H9 (cell line): ENCODE measurements around the gene FOLR2. TPM values are rescaled to one million over a fixed set of nuclear protein-coding genes. Genes with fewer than 3 reads are reported as not detected.
"Not testable (repeated sequence)": the region's sequence is repeated elsewhere in the genome, so short reads cannot be mapped to it uniquely, and the experiment has no call there.

Experiments
- DNase-seq: peaks from one replicate; pipeline ENCODE4 v3.0.0-alpha.2; 2017
- H2AFZ ChIP-seq: one replicate; pipeline ENCODE4 v1.6.1; 2013; ENCODE audit warnings: mild to moderate bottlenecking, low read length, control low read depth, moderate library complexity
- H2AK5ac ChIP-seq: 2 replicates; pipeline ENCODE4 v1.6.1; 2013; ENCODE audit warnings: low read length, control low read depth, mixed read lengths; ENCODE audit not compliant: insufficient read length
- H2BK120ac ChIP-seq: one replicate; pipeline ENCODE4 v1.6.1; 2013; ENCODE audit warnings: low read depth, mild to moderate bottlenecking, low read length, control low read depth, inconsistent platforms; ENCODE audit not compliant: poor library complexity, severe bottlenecking
- H2BK12ac ChIP-seq: 2 replicates; pipeline ENCODE4 v1.6.1; 2013; ENCODE audit warnings: low read length, control low read depth, mixed read lengths, low read depth; ENCODE audit not compliant: insufficient read length
- H2BK15ac ChIP-seq: 2 replicates; pipeline ENCODE4 v1.6.1; 2013; ENCODE audit warnings: low read depth, low read length, control low read depth
- H2BK20ac ChIP-seq: one replicate; pipeline ENCODE4 v1.6.1; 2013; ENCODE audit warnings: low read depth, mild to moderate bottlenecking, low read length, control low read depth, inconsistent platforms; ENCODE audit not compliant: poor library complexity, severe bottlenecking
- H2BK5ac ChIP-seq: 2 replicates; pipeline ENCODE4 v1.6.1; 2013; ENCODE audit warnings: low read length, control low read depth, mixed read lengths; ENCODE audit not compliant: insufficient read length
- H3K14ac ChIP-seq: 2 replicates; pipeline ENCODE4 v1.6.1; 2013; ENCODE audit warnings: low read length, control low read depth; ENCODE audit not compliant: insufficient read depth
- H3K18ac ChIP-seq: 2 replicates; pipeline ENCODE4 v1.6.1; 2013; ENCODE audit warnings: low read depth, mild to moderate bottlenecking, mixed read lengths, low read length, control low read depth; ENCODE audit not compliant: insufficient read length
- H3K23ac ChIP-seq: 2 replicates; pipeline ENCODE4 v1.6.1; 2013; ENCODE audit warnings: low read length, control low read depth, mixed read lengths, low read depth; ENCODE audit not compliant: insufficient read length
- H3K23me2 ChIP-seq: 2 replicates; pipeline ENCODE4 v1.6.1; 2013; ENCODE audit warnings: low read depth, mild to moderate bottlenecking, mixed read lengths, low read length, control low read depth; ENCODE audit not compliant: insufficient read length, poor library complexity, severe bottlenecking
- H3K27ac ChIP-seq: 2 replicates; pipeline ENCODE4 v1.5.1; 2013; ENCODE audit warnings: low read length, control low read depth, mixed read lengths, low read depth; ENCODE audit not compliant: insufficient read length
- H3K27me3 ChIP-seq: 2 replicates; pipeline ENCODE4 v1.6.1; 2013; ENCODE audit warnings: low read length, control low read depth, inconsistent platforms; ENCODE audit not compliant: insufficient read depth
- H3K4ac ChIP-seq: 2 replicates; pipeline ENCODE4 v1.6.1; 2013; ENCODE audit warnings: low read depth, mild to moderate bottlenecking, control low read depth, inconsistent platforms, low read length, moderate library complexity
- H3K4me1 ChIP-seq: 2 replicates; pipeline ENCODE4 v1.6.1; 2013; ENCODE audit warnings: low read length, control low read depth, inconsistent platforms; ENCODE audit not compliant: insufficient read depth
- H3K4me2 ChIP-seq: 2 replicates; pipeline ENCODE4 v1.6.1; 2013; ENCODE audit warnings: low read length, control low read depth, mixed read lengths; ENCODE audit not compliant: insufficient read length, insufficient read depth
- H3K56ac ChIP-seq: 2 replicates; pipeline ENCODE4 v1.6.1; 2013; ENCODE audit warnings: low read depth, mild to moderate bottlenecking, mixed read lengths, low read length, control low read depth; ENCODE audit not compliant: insufficient read length
- H3K79me1 ChIP-seq: 2 replicates; pipeline ENCODE4 v1.6.1; 2013; ENCODE audit warnings: low read depth, mild to moderate bottlenecking, moderate library complexity, low read length, control low read depth, inconsistent platforms; ENCODE audit not compliant: insufficient read depth, poor library complexity, severe bottlenecking
- H3K79me2 ChIP-seq: 2 replicates; pipeline ENCODE4 v1.6.1; 2013; ENCODE audit warnings: low read length, control low read depth, inconsistent platforms; ENCODE audit not compliant: insufficient read depth
- H3K9ac ChIP-seq: 2 replicates; pipeline ENCODE4 v1.6.1; 2013; ENCODE audit warnings: low read length, control low read depth, mixed read lengths; ENCODE audit not compliant: insufficient read length; ENCODE audit errors: extremely low read depth
- H3K9me3 ChIP-seq: one replicate; pipeline ENCODE4 v1.6.1; 2013; ENCODE audit warnings: low read depth, low read length, inconsistent platforms; ENCODE audit not compliant: control insufficient read depth
- H3T11ph ChIP-seq: one replicate; pipeline ENCODE4 v1.6.1; 2013; ENCODE audit warnings: mild to moderate bottlenecking, low read length, control low read depth, inconsistent platforms
- H4K20me1 ChIP-seq: one replicate; pipeline ENCODE4 v1.6.1; 2013; ENCODE audit not compliant: control insufficient read depth, insufficient read length, insufficient read depth
- H4K5ac ChIP-seq: 2 replicates; pipeline ENCODE4 v1.6.1; 2013; ENCODE audit warnings: low read depth, mild to moderate bottlenecking, mixed read lengths, low read length, control low read depth; ENCODE audit not compliant: insufficient read length
- H4K8ac ChIP-seq: replicated peaks from 2 replicates; pipeline ENCODE4 v1.6.1; 2013; ENCODE audit warnings: low read length, control low read depth, mixed read lengths, low read depth; ENCODE audit not compliant: insufficient read length
- H4K91ac ChIP-seq: 2 replicates; pipeline ENCODE4 v1.6.1; 2013; ENCODE audit warnings: low read depth, mild to moderate bottlenecking, moderate library complexity, mixed read lengths, low read length, control low read depth; ENCODE audit not compliant: insufficient read length
- H3K27ac Mint-ChIP-seq, 3 experiments: 2 replicates in 2 of 3; 3 replicates in 1 of 3; pipeline ENCODE4 v1.8.0; 2020 to 2021; ENCODE audit warnings: mixed read lengths in 3 of 3, mild to moderate bottlenecking in 1 of 3, moderate library complexity in 1 of 3
- H3K27me3 Mint-ChIP-seq: 2 replicates; pipeline ENCODE4 v1.8.0; 2021; ENCODE audit warnings: low read depth, mild to moderate bottlenecking, moderate library complexity, mixed read lengths
- H3K36me3 Mint-ChIP-seq, 3 experiments: 2 replicates in 2 of 3; 3 replicates in 1 of 3; pipeline ENCODE4 v1.8.0; 2020 to 2021; ENCODE audit warnings: low read depth in 3 of 3, mixed read lengths in 3 of 3; ENCODE audit not compliant: insufficient read depth in 1 of 3
- H3K4me1 Mint-ChIP-seq, 2 experiments: 2 replicates each; pipeline ENCODE4 v1.8.0; 2020; ENCODE audit warnings: mixed read lengths in 2 of 2
- H3K4me3 Mint-ChIP-seq, 2 experiments: 2 replicates in 1 of 2; 3 replicates in 1 of 2; pipeline ENCODE4 v1.8.0; 2020 to 2021; ENCODE audit warnings: mild to moderate bottlenecking in 2 of 2, mixed read lengths in 2 of 2, moderate library complexity in 1 of 2
- H3K9me3 Mint-ChIP-seq, 2 experiments: 2 replicates in 1 of 2; 3 replicates in 1 of 2; pipeline ENCODE4 v1.8.0; 2020; ENCODE audit warnings: mild to moderate bottlenecking in 2 of 2, mixed read lengths in 2 of 2, moderate library complexity in 1 of 2
- WGBS: extraction: QIAGEN DNeasy Blood & Tissue Kit; methylation state at CpG from one replicate; pipeline ENCODE4 v1.1.7; 2013; ENCODE audit warnings: missing lambda C conversion rate, low lambda C conversion rate, mixed read lengths; ENCODE audit not compliant: insufficient read length; ENCODE audit errors: extremely low coverage; 5-methylcytosine and 5-hydroxymethylcytosine counted together
- total RNA-seq: library from RNA; stranded (reverse); gene quantifications from 2 replicates; pipeline ENCODE4 v1.2.1, GENCODE V29; 2021

Gene FOLR2
- total RNA-seq, 1 experiment from 2014 or later: not detected

DNA sequence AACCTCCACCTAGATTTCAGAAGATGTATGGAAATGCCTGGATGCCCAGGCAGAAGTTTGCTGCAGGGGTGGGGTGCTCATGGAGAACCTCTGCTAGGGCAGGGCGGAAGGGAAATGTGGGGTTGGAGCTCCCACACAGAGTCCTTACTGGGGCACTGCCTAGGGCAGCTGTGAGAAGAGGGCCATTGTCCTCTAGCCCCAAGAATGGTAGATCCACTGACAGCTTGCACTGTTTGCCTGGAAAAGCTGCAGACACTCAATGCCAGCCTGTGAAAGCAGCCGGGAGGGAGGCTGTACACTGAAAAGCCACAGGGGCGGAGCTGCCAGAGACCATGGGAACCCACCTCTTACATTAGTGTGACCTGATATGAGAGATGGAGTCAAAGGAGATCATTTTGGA is 46.8 kb upstream of the FOLR2 start:
- not testable (repeated sequence) for H3K27me3 ChIP-seq, DNase-seq, H3K79me1 ChIP-seq, H3K9ac ChIP-seq, H3K9me3 ChIP-seq, H2AK5ac ChIP-seq, H3K56ac ChIP-seq, H2AFZ ChIP-seq, H3K4me3 Mint-ChIP-seq, H4K5ac ChIP-seq, H2BK15ac ChIP-seq, H3K14ac ChIP-seq, H2BK5ac ChIP-seq, H3K79me2 ChIP-seq, H3K4me2 ChIP-seq, H2BK20ac ChIP-seq, H2BK12ac ChIP-seq, H4K20me1 ChIP-seq, H3K4me1 Mint-ChIP-seq, H4K8ac ChIP-seq, H3K27ac Mint-ChIP-seq, H3K23me2 ChIP-seq, H3K27ac ChIP-seq, H3K23ac ChIP-seq, H3K18ac ChIP-seq, H3T11ph ChIP-seq, H2BK120ac ChIP-seq, H3K4me1 ChIP-seq, H4K91ac ChIP-seq, H3K27me3 Mint-ChIP-seq, H3K4ac ChIP-seq, H3K36me3 Mint-ChIP-seq
- WGBS: no CpG with 5 or more reads among the region's 3 CpGs
- peaks cover 6 to 12% of the 10 kb centered on the region in 2 experiments for H3K9me3 Mint-ChIP-seq

DNA sequence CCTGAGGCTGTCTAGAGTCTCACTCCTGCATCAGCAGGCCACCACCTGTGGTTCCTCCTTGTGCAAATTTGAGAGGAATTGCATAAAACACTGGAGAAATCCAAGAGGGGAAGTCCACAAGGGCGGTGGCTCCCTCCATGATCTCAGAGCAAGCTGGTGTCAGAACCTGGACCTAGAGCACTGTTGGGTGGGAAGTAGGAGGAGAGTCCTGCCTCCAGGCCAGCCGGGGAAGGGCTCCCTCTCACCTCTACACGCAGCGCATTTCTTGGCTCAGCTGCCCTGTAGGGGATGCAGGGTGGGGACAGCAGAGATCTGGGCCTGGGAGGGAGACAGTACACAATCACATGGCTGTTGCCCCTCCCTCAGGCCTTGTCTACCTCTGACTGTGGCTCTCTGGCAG is 44.6 kb upstream of the FOLR2 start:
- not testable (repeated sequence) for H4K5ac ChIP-seq

More for the DNA sequence above, 44.6 kb upstream of the FOLR2 start:
- not testable (repeated sequence) for H3K9ac ChIP-seq, H4K91ac ChIP-seq, H3K27ac ChIP-seq, H3K4me2 ChIP-seq, H2BK20ac ChIP-seq, H4K8ac ChIP-seq, H3K27me3 Mint-ChIP-seq, DNase-seq, H3K27me3 ChIP-seq, H3K4me1 Mint-ChIP-seq, H2AK5ac ChIP-seq, H3K27ac Mint-ChIP-seq, H2BK120ac ChIP-seq, H3K79me1 ChIP-seq, H2AFZ ChIP-seq, H3K9me3 Mint-ChIP-seq, H3K18ac ChIP-seq, H4K20me1 ChIP-seq, H3T11ph ChIP-seq, H3K4me3 Mint-ChIP-seq, H3K23me2 ChIP-seq, H3K36me3 Mint-ChIP-seq, H3K4me1 ChIP-seq, H2BK5ac ChIP-seq, H3K79me2 ChIP-seq, H3K9me3 ChIP-seq, H3K4ac ChIP-seq, H2BK12ac ChIP-seq, H3K56ac ChIP-seq, H3K23ac ChIP-seq, H2BK15ac ChIP-seq, H3K14ac ChIP-seq
- WGBS: no CpG with 5 or more reads among the region's 4 CpGs
